ENCODE results near the gene PIAS1.
A peak's percentile ranks its signal among the peaks of the same experiment; 100 is the strongest.
"Not testable (repeated sequence)": the region's sequence is repeated elsewhere in the genome, so short reads cannot be mapped to it uniquely, and the experiment has no call there.

PIAS1 gene

GRCh38 chr15:68222432-68222743 is 168.3 kb downstream of the PIAS1 start:
- not testable (repeated sequence) for DNase-seq

DNA sequence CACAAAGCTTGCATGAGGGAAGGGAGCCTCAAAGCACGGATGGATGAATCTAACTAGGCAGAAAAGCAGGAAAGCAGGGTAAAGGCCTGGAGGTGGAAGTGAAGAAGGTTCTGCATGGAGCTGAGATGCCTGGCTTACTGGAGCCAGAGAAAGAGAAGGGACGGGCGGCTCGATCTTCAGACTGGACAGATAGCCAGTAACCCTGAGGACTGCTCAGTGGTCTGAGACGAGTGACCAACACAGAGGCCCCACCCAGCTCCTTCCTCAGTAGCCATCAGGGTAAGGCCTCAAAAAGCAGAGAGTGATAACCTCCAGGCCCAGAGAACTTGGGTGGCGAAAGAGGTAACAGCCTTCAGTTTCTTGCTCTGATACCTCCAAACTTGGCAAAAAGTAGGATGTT is 169.1 kb downstream of the PIAS1 start:
- no peak for DNase-seq

DNA sequence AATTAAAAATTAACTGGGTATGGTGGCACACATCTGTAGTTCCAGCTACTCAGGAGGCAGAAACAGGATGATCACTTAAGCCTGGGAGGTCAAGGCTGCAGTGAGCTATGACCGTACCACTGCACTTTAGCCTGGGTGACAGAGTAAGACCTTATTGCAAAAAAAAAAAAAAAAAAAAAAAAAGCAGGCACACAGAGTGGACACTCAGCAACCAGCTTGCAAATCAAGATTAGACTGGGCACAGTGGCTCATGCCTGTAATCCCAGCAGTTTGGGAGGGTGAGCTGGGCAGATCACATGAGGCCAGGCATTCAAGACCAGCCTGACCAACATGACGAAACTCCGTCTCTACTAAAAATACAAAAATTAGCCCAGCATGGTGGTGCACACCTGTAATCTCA is 170.0 kb downstream of the PIAS1 start:
- no peak for DNase-seq

DNA sequence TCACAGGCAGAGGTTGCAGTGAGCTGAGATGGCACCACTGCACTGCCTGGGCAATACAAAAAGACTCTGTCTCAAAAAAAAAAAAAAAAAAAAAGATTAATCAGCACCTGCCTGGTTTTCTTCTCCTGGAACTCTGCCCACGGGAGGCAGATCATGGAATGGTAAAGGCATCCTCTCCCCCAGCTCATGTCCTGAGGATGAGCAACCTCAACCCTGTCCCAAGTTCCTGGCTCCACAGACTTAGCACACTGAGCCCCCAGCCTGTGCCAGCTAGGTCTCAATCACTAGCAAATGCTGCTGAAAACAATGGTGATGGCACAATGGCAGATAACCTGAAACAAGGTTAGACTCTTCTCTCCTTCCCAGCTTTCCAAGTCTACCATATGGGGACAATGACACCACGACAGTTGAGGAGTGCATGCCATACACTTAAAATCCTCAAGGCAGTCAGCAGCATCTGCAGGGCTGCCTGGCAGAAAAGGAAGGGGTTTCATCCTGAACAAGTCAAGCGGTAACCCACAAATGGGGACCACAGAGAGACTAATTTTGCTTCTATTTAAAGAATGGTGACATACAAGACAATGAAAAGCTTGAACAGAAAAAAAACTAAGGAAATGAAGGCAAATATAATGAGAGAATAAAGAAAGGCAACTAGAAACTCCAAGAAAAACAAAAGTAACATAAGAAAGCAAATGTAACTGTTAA is 170.6 kb downstream of the PIAS1 start:
- no peak for DNase-seq

DNA sequence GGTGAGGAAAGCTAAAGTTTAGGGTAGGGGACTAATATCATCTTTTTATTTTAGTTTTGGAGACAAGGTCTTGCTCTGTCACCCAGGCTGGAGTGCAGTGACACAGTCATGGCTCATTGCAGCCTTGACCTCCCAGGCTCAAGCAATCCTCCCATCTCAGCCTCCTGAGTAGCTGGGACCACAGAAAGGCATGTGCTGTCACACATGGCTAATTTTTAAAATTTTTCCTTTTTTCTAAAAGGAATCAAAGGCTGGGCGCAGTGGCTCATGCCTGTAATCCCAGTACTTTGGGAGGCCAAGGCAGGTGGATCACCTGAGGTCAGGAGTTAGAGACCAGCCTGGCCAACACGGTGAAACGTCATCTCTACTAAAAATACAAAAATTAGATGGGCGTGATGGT is 171.3 kb downstream of the PIAS1 start:
- not testable (repeated sequence) for DNase-seq

GRCh38 chr15:68227643-68228142 is 173.6 kb downstream of the PIAS1 start:
- no peak for DNase-seq

GRCh38 chr15:68228143-68228970 is 174.2 kb downstream of the PIAS1 start:
- no peak for DNase-seq

DNA sequence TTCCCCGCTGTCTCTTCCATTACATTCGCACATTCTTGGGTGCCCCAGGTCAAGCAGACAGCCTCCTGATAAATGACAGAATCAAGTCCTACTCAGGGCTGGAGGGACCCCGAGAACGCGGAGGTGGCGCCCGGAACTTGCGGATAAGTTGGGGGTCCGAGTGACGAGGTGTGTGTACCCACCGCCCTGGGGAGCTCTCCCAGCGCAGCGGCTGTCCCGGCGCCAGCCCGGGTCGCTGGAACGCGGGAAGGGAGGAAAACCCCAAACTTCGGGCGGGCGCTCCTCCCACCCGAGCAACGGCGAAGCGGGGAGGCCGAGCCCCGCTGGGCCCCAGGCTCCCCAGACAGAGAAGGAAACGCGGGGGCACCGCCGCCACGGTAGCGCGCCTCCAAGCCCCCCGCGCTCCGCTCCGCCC is 174.9 kb downstream of the PIAS1 start:
- no peak for DNase-seq

GRCh38 chr15:68229386-68230156 is 175.5 kb downstream of the PIAS1 start, which contains the start of gene CLN6:
CLN6 (minus strand) TSS chr15:68229728; CDS start chr15:68229584, 144 bp downstream.
- DNase-seq = peak; percentile 72

DNA sequence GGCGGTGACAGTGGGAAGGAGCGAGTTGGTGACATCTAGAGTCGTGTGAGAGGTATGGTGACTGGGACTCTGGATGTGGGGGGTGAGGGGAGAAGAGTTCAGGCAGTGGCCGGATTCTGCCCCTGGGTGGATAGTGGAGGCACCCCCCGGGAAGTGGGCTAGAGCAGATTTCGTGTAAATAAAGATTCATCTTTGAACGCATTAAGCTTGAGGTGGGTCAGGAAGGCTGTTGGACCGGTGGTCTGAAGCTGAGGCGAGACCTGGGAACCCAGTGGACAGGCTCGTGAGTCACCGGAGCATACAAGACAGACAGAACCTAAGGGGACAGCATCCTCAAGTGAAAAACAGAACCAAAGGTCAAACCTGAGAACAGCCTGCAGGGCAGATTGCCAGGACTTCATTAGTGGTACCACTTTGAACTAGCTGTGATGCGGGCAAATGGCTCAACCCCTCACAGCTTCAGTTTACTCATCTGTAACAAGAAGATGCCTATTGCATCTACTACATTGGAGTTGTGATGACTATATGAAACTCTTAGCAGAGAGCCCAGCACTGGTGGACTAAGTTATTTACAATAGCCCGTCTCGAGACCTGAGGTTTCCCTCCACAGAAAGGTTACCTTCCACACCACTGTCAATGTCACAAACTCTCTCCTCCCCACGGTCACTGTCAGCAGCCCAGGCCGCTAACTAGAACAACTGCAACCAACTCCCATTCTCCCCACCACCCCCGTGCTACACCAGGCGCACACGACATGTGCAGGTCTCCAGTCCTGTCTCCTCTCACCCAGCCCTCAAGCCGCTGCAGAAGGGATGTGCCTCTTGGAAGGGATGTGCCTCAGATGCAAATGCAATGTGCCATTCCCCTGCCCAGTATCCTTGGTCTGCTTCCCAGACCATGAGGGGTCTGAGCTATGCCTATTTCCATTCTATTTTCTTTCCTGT is 176.3 kb downstream of the PIAS1 start:
- no peak for DNase-seq

DNA sequence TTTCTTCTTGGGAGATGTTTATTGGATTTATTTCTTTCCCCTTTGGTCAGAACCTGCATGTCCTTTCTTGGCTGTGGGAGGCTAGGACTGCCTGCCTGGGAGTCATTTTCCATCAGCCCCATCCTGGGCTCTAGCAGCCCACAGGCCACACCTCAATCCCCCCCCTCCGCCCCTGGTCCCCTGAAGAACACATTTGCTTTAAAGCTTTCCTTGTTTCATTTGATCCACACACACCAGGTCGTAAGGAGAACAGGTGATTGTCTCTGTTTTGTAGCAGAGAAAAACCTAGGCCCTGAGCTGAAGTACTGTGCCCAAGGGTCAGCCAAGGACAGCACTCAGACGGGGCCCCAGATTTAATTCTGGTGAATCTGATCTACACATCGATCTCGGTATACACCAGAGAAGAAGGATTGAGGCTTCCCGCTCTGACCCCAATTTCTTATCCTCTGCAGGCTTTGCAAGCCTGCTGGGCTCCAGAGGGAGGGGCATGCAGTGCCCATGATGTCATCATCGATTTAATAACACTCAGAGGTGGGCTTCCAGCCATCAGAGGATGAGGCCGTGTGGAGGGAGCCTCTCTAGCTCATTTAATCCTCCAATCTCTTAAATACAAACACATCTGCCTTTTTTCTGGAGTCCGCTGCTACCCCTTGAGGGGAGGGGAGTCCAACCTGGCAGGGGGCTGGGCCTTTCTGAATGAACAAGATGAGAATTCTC is 177.1 kb downstream of the PIAS1 start:
- DNase-seq = no peak

DNA sequence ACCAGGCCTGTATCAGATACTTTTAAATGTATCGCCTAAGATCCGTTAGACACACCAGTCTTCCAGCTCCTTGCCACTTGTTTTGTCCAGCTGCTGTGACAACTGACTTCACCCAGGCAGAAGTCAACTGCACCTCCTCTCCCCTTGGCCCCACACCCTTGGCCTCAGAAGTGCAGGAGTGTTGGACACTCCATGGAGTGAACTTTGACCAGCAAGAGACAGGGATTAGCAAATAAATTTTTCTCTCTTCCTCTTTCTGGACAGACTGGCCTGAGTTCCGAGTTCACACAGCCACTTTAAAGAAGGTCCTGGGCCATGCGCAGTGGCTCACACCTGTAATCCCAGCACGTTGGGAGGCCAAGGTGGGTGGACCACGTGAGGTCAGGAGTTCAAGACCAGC is 178.3 kb downstream of the PIAS1 start:
- DNase-seq = no peak

DNA sequence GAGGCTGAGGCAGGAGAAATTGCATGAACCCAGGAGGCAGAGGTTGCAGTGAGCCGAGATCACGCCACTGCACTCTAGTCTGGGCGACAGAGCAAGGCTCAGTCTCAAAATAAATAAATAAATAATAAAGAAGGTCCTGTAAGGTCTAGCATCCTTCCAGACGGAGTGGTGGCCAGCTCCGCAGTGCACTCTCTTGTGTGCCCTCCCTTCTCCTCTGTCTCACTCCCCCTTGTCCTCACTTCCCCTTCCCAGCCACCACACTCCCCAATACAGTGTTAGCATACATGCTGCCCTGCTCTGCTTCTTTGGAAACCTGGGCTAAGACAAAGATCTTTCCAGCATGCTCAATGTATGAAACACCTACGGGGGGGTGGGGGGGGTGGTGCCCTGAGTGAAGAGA is 178.8 kb downstream of the PIAS1 start:
- DNase-seq = no peak

DNA sequence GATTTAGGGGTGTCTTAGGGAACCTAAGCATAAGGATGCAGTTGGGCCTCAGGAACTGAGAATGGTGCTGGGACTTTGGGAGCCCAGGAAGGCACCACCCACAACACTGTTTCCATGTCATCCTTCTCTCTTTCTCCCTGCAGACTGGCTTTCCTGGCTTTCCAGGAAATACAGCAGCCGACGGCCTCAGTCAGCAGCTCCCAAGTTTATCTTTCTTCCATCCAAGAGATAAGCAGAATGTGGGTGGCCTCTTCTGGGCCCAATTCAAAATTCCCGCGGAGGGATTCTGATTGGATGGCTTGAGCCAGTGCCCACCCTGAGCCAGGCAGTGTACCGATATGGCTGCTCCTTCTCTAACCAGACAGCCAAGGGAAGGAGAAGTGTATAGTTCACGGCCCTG is 179.9 kb downstream of the PIAS1 start:
- DNase-seq = no peak

- not testable (repeated sequence) for DNase-seq
These were observed 180.4 kb downstream of the PIAS1 start for GRCh38 chr15:68234520-68234919.

DNA sequence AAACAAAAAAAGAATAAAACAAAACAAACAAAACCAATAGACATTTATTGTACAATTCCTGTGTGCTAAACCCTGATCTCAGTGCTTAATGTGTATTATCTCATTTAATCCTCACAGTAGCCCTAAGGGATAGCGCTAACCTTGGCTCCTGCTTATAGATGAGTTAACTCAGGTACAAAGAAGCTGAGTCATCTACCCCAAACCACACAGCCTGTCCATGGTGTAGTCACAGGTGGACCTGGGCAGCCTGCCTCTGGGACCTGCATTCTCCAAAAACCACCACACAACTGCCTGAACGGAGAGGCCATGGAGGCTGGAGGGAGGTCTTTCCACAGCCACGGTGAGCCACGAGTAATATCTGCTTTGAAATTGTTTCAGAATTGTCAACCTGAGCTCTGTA is 180.9 kb downstream of the PIAS1 start:
- DNase-seq = no peak

DNA sequence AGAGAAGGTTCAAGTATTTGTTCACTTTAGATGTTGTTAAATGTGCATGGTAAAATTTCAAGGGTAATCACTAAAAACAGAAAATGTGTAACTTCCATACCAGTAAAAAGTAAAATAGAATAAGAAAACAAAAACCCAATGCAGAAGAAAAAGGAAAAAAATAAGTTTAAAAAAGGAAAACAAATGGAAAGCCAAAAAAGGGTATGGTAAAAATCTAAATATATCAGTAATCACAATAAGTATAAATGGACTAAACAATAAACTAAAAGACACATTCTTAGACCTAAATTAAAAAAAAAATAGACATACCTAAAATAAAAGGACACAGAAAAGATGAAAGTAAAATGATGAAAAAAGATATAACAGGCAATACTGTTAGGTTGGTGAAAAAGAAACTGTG is 184.9 kb downstream of the PIAS1 start:
- DNase-seq = no peak

- no peak for DNase-seq
These were observed 187.2 kb downstream of the PIAS1 start for GRCh38 chr15:68241088-68241935.

Data from activated effector memory CD4-positive, alpha-beta T cell treated with Interleukin-2 at 50 U/mL for 16 hours (primary cell).